GM12801 (cell line): ENCODE measurements around the gene DIS3L.

Experiments
- TF ChIP-seq, protein P1 (sequence below): IDR thresholded peaks from one replicate; pipeline ENCODE4 v1.5.1; 2011; ENCODE audit warnings: control low read depth; ENCODE audit not compliant: insufficient read length; ENCODE audit errors: extremely low read depth

DIS3L gene

DNA sequence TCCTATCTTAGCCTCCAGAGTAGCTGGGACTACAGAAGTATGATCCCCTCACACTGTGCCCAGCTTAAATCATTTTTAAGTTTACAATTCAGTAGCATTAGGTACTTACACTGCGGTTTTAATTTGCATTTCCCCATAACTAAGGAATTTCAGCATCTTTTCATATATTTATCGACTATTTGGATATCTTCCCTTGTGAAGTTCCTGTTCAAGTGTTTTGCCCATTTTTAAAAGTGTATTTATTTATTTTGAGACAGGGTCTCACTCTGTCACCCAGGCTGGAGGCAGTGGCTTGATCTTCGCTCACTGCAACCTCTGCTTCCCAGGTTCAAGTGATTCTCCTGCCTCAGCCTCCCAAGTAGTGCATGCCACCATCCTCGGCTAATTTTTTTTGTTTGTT lies 80.8 kb downstream of the DIS3L start:
- TF ChIP-seq, protein P1, sequence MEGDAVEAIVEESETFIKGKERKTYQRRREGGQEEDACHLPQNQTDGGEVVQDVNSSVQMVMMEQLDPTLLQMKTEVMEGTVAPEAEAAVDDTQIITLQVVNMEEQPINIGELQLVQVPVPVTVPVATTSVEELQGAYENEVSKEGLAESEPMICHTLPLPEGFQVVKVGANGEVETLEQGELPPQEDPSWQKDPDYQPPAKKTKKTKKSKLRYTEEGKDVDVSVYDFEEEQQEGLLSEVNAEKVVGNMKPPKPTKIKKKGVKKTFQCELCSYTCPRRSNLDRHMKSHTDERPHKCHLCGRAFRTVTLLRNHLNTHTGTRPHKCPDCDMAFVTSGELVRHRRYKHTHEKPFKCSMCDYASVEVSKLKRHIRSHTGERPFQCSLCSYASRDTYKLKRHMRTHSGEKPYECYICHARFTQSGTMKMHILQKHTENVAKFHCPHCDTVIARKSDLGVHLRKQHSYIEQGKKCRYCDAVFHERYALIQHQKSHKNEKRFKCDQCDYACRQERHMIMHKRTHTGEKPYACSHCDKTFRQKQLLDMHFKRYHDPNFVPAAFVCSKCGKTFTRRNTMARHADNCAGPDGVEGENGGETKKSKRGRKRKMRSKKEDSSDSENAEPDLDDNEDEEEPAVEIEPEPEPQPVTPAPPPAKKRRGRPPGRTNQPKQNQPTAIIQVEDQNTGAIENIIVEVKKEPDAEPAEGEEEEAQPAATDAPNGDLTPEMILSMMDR: no peak

DNA sequence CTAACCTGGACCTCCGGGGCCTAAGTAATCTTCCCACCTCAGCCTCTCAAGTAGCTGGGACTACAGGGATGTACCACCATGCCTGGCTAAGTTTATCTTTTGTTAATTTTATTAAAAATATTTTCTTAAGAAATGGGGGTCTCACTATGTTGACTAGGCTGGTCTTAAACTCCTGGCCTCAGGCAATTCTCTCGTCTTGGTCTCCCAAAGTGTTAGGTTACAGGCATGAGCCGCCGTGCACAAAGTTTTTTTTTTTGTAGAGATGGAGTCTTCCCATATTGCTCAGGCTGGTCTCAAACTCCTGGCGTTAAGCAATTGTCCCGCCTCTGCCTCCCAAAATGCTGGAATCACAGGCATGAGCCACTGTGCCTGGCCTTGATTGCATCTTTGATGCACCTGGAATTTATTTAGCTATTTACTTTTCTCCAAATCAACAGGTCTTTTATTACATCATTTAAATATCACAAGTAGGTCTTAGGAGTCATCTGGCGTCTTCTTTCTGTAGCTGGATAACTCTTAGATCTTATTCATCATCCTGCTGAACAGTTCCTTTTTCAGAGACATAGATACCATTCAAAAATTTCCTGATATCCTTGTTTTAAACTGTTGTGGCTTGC lies 85.6 kb downstream of the DIS3L start:
- TF ChIP-seq, protein P1: no peak
